ENCODE data around the gene MIER1. TPM values are rescaled to one million over a fixed set of nuclear protein-coding genes. Genes with fewer than 3 reads are reported as not detected.

MIER1 gene
- total and polyA plus RNA-seq, 9 of the 15 experiments (the other 6 are each of a cell fraction or from before 2014, with no cell fraction given): 13.9 to 34.8 (median 21.5) TPM

GRCh38 chr1:66916320-66916719 lies 8.5 kb upstream of the MIER1 start (continued):
- TF ChIP-seq EWSR1 (IDR thresholded peaks at IDR 0.05; ENCODE audit: borderline replicate concordance, low read depth, partially characterized antibody): no peak
- no peak for TF ChIP-seq HNRNPUL1 (IDR thresholded peaks at IDR 0.05; ENCODE audit: low read length)
- TF ChIP-seq ELF2 (CRISPR knock-in tag; IDR thresholded peaks at IDR 0.05): no peak
- peak; percentile 97 for TF ChIP-seq CEBPB (tag; IDR thresholded peaks at IDR 0.05)
- peak; percentile 97 for TF ChIP-seq EP300 (IDR thresholded peaks at IDR 0.05; ENCODE audit: low read length)
- no peak for TF ChIP-seq RBFOX2 (IDR thresholded peaks at IDR 0.05; ENCODE audit: low read depth, low read length)
- TF ChIP-seq ZNF239 (CRISPR knock-in tag; IDR thresholded peaks at IDR 0.05): peak; percentile 57
- 0 out of 2 replicates have a peak, but pooled peaks have one; percentile 19 for TF ChIP-seq DIDO1 (tag; IDR thresholded peaks at IDR 0.05; ENCODE audit: low read depth)
- peak; percentile 95 for TF ChIP-seq CBFA2T3 (IDR thresholded peaks at IDR 0.05)
- no peak for TF ChIP-seq EZH2 (IDR thresholded peaks at IDR 0.05; ENCODE audit: borderline replicate concordance, low read depth, low read length)
- TF ChIP-seq RHOXF2B (CRISPR knock-in tag; conservative IDR thresholded peaks at IDR 0.05): no peak
- no peak for TF ChIP-seq ZNF445 (CRISPR knock-in tag; IDR thresholded peaks at IDR 0.05; ENCODE audit: low read depth)
- TF ChIP-seq, protein P1, sequence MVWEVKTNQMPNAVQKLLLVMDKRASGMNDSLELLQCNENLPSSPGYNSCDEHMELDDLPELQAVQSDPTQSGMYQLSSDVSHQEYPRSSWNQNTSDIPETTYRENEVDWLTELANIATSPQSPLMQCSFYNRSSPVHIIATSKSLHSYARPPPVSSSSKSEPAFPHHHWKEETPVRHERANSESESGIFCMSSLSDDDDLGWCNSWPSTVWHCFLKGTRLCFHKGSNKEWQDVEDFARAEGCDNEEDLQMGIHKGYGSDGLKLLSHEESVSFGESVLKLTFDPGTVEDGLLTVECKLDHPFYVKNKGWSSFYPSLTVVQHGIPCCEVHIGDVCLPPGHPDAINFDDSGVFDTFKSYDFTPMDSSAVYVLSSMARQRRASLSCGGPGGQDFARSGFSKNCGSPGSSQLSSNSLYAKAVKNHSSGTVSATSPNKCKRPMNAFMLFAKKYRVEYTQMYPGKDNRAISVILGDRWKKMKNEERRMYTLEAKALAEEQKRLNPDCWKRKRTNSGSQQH (CRISPR knock-in tag; IDR thresholded peaks at IDR 0.05): no peak
- TF ChIP-seq, protein P2, sequence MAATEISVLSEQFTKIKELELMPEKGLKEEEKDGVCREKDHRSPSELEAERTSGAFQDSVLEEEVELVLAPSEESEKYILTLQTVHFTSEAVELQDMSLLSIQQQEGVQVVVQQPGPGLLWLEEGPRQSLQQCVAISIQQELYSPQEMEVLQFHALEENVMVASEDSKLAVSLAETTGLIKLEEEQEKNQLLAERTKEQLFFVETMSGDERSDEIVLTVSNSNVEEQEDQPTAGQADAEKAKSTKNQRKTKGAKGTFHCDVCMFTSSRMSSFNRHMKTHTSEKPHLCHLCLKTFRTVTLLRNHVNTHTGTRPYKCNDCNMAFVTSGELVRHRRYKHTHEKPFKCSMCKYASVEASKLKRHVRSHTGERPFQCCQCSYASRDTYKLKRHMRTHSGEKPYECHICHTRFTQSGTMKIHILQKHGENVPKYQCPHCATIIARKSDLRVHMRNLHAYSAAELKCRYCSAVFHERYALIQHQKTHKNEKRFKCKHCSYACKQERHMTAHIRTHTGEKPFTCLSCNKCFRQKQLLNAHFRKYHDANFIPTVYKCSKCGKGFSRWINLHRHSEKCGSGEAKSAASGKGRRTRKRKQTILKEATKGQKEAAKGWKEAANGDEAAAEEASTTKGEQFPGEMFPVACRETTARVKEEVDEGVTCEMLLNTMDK (IDR thresholded peaks at IDR 0.05; ENCODE audit: borderline replicate concordance, insufficient read depth, low read depth, low read length, poor library complexity, severe bottlenecking): no peak
- TF ChIP-seq ZNF395 (CRISPR knock-in tag; IDR thresholded peaks at IDR 0.05): peak; percentile 27; the same call in 1 of the 2 replicates
- TF ChIP-seq, protein P3, sequence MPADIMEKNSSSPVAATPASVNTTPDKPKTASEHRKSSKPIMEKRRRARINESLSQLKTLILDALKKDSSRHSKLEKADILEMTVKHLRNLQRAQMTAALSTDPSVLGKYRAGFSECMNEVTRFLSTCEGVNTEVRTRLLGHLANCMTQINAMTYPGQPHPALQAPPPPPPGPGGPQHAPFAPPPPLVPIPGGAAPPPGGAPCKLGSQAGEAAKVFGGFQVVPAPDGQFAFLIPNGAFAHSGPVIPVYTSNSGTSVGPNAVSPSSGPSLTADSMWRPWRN (IDR thresholded peaks at IDR 0.05; ENCODE audit: low read depth): peak; percentile 97
- TF ChIP-seq NR2F6 (CRISPR knock-in tag; IDR thresholded peaks at IDR 0.05): no peak
- peak; percentile 91 for TF ChIP-seq SMARCA4 (IDR thresholded peaks at IDR 0.05)
- TF ChIP-seq POLR2B (IDR thresholded peaks at IDR 0.05; ENCODE audit: low read depth, partially characterized antibody): no peak
- peak; percentile 89 for TF ChIP-seq DACH1 (IDR thresholded peaks at IDR 0.05; ENCODE audit: partially characterized antibody)
- TF ChIP-seq SNRNP70 (optimal IDR thresholded peaks at IDR 0.05; ENCODE audit: low read depth, low read length): no peak
- TF ChIP-seq ZBED1 (IDR thresholded peaks at IDR 0.05): 0 out of 2 replicates have a peak, but pooled peaks have one; percentile 62
- TF ChIP-seq MYBL2 (IDR thresholded peaks at IDR 0.05; ENCODE audit: low read depth): no peak
- TF ChIP-seq MYBL2 (CRISPR knock-in tag; IDR thresholded peaks at IDR 0.05; ENCODE audit: borderline replicate concordance): no peak
- TF ChIP-seq ZFP1 (CRISPR knock-in tag; IDR thresholded peaks at IDR 0.05): no peak
- no peak for TF ChIP-seq TBP (optimal IDR thresholded peaks at IDR 0.05; ENCODE audit: low read depth, low read length)

Data from K562 (cell line).